GM11168 (cell line): ENCODE results near the gene DNAJC15.
"Not testable (repeated sequence)": the region's sequence is repeated elsewhere in the genome, so short reads cannot be mapped to it uniquely, and the experiment has no call there.

ENCODE experiments used
- in situ Hi-C: fragments of 300-500 bp; cut with MboI; formaldehyde crosslinking; loops from one replicate; pipeline ENCODE4 v1.12.0; 2022; ENCODE audit warnings: low sequenced_read_pairs; ENCODE audit not compliant: unreplicated experiment

Gene DNAJC15

DNA sequence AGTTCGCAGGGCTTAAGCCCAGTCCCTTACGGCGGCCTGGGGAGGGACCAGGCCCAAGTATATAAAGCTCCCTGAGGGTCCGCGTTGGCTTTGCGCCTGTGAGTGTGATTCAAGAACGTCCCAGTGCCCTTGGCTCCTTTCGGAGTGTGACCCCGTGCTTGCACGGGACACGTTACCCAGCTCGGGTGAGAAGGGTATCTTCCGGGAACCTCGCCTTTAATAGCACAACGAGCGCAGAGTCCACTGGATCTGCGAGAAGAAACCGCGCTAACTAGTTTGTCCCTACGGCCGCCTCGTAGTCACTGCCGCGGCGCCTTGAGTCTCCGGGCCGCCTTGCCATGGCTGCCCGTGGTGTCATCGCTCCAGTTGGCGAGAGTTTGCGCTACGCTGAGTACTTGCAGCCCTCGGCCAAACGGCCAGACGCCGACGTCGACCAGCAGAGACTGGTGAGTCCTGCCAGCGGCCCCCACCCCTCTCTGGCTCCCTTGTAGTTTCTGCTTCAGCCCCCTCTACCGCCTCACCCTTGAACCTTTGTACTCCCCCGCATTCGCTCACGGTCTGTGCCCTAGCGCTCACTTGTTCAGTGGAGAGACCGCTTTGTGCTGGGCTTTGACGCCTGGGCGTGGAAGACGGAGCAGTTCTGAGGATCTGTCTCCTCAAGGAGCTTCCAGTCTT lies at the start of gene DNAJC15:
TSS of gene DNAJC15 (plus strand) at position 298 of the 675 bp plus-strand sequence. CDS start at position 339, 41 bp downstream.
- in situ Hi-C loops = no loop called here

DNA sequence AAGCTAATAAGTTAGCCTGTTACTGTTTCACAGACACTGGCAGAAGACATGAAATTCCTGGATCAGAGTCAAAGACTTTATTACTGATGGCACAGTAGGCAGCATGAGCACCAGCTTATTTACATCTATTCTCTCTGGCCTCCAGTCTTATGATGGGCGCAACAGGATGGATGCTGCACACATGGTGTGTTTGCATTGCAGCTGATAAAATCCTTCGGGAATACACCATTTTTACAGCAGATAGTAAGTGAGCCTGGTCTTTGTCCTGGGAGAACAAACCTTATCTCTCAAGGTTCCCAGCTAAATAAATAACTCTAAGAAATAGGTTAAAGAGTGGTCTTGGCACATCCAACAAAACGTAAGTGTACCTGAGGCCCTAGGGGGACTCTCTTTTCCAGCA lies 47.3 kb upstream of the DNAJC15 start:
- in situ Hi-C loops = loop anchor here (10.0 kb wide), 1 partner anchor 149 kb away; no protein-coding TSS in a partner anchor

DNA sequence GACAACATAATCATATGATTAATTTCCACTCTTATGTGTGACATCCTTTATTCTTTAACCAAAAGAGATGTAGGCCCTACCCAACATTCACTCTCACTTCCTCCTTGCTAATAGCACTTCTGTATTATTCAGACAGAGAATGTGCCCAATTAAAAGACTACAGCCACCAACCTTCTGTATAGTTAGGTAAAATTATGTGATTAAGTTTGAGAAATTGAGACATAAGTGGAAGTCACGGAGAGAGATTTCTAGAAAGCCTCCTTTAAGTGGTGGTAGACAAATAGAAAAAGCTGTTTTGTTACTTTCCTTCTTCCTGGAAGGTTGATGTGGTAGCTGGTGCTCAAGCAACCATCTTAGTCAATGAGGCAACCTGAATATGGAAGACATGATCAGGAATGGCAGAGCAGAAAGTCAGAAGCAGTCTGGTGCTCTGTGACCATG lies 46.1 kb upstream of the DNAJC15 start:
- in situ Hi-C loops = loop anchor here (10.0 kb wide), 1 partner anchor 148 kb away; no protein-coding TSS in a partner anchor

DNA sequence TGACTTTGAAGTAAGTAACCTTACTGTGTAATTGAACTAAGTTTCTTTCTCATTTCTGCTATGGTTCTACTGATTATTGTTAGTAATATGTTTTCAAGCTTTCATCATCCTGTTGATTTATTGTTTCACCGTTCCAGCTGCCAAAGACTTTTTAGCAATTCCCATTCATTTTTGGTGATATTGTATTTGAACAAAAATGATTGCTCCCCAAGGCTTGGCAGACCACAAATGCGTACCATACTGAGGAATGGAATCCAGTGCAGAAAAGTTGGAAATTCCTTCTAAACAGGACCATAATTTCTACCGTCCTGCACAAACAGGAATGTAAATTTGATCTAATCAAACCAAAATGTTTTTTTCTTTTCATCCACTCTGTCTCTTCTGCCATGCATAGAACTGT lies 42.1 kb upstream of the DNAJC15 start:
- in situ Hi-C loops = no loop called here

DNA sequence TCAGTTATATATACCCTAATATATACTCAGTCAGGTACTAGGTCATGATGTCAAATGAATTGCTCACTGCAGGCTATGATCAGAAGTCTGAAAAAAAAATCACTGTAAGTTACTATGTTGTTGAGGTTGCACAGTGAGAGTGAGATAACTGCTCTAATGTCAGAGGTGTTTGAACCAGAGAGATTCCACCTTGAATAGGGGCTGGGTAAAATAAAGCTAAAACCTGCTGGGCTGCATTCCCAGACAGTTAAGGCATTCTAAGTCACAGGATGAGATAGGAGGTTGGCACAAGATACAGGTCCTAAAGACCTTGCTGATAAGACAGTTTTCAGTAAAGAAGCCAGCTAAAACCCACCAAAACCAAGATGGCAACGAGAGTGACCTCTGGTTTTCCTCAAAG lies 41.5 kb upstream of the DNAJC15 start:
- in situ Hi-C loops = no loop called here

GRCh38 chr13:42984026-42984425 lies 39.4 kb upstream of the DNAJC15 start:
- in situ Hi-C loops = no loop called here

- in situ Hi-C loops = no loop called here
Measured at GRCh38 chr13:42984691-42985090, 38.7 kb upstream of the DNAJC15 start.

DNA sequence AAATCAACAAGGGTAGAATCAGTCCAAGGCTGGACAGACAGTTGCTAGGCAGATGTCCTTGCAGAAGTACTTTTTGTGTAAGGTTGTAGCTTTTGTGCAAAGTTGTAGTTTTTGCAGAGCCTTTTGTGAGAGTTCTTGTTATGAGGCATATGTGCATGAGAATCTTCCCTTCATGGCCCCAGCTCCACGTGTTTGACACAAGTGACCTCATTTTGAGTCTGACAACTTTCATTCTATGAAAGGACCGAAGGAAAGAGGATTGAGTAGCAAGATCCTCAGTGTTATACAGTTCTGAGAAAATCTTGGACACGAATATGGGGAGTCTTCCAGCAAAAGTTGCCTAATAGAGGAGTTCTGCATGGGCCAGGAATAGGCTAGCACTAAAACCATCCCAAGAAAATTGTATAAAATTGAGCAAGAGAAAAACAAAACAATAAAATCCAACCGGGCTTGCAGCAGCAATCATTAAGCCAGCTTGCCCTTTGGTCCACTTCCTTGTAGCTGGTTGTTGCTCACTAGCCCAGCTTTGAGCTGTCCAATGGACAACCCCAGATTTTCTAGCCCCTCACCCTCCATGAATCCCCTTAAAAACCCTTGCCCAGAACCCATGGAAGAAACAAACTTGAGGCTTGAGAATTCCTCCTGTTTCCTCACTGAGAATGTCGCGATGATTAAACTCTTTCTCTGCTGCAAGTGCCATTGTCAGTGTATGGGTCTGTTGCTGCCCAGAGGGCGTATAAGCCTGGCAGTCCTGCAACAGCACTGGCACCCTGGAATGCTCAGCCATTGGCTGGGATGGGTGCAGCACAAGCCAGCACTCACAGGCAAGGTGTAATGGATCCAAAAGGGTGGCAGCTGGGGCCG lies 37.8 kb upstream of the DNAJC15 start:
- in situ Hi-C loops = no loop called here

DNA sequence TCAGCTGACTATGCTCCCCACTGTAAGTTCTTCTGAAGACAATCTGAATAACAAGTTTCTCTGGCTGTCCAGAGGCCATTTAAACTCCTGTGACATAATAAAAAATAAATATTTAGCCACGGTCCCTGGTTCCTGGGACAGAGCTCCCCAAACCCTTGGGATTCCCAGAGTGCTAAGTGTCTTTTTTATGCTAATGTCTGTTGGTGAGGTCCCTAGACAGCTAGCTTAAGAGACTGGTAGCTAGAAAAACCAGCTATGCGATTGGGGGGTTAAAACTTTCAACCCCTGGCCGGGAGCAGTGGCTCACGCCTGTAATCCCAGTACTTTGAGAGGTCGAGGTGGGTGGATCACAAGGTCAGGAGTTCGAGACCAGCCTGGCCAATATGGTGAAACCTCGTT lies 37.2 kb upstream of the DNAJC15 start:
- in situ Hi-C loops = no loop called here

- in situ Hi-C loops = no loop called here
Measured at GRCh38 chr13:42990291-42991232, 32.8 kb upstream of the DNAJC15 start.

DNA sequence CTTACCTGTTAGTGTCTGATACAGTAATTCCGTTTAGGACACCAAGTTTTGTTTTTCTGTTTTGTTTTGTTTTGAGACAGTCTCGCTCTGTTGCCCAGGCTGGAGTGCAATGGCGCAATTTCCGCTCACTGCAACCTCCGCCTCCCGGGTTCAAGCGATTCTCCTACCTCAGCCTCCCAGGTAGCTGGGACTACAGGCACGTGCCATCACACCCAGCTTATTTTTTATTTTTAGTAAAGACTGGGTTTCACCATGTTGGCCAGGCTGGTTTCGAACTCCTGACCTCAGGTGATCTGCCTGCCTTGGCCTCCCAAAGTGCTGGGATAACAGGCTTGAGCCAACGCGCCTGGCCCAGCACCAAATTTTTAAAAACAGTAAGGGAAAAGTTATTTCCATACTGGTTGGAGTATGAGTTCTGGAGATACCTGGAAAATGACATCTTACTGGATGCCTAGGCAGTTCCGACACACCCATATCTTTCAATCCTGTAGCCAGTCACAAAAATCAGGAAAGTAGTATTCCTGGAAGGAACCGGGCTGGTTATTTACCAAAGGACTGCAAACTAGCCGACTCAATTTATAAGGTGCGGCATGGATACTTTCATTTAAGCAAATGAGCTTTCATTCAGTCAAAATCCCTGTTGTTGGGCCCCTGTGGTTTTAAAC lies 32.0 kb upstream of the DNAJC15 start:
- in situ Hi-C loops = not testable (repeated sequence)

DNA sequence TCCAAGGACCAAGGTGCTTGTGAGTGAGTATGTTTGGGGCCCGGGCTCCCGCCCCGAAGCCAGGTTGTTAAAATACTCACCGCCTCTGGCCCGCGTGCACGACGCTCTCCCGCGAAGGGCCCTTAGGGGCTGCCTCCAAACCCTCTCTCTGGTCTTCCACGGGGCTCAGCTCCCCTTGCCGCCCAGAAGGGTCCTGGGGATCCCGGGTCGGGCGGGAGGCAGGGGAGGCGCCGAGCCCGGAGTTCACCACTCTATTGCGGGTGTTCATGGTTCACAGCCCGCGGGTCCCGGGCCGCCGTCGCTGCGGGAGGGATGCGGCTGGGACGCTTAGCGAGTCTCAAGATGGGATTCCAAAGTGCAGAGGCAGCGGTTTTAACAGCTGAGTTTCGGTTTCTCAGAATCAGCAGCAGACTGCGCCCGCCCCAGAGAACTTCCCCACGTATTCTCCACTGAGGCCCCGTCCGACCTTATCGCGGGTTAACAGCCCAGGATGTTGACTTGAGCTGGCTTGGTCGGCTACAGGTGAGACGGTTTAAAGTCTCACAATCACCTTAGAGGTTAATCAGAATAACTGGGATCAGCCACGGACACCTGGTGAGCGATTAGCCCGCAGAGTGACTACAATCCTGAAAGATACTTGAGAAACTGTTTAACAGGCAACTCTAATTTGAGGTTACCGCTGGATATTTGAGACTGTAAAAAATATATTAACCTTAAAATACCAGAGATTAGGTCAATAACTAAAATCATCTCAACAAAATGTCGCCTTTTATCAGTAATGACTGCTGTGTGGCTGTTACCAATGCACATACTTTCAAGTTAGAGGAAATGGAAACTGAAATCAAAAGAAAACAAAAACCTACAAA lies 31.3 kb upstream of the DNAJC15 start, which contains the start of gene EPSTI1:
TSS of gene EPSTI1 (minus strand) at position 344 of the 866 bp plus-strand sequence. CDS start at position 268, 76 bp downstream.
- in situ Hi-C loops = no loop called here

DNA sequence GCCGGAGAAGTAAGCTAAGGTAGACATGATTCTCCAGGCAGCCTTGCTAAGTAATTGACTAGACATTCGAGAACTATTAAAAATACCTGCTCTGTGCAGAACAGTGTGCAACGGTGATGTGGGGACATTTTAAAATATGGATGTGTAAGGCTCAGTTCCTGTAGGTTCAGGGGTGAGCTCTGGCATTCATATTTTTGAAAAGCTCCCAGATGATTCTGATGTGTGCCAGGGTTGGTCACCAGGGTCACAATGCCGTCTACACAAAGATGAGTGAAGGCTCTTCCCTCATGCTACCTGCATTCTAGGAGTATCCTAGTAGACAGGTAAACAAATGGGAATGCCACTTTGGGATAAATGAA lies 30.6 kb upstream of the DNAJC15 start:
- in situ Hi-C loops = no loop called here

GRCh38 chr13:42994878-42995277 lies 28.5 kb upstream of the DNAJC15 start:
- in situ Hi-C loops = no loop called here

DNA sequence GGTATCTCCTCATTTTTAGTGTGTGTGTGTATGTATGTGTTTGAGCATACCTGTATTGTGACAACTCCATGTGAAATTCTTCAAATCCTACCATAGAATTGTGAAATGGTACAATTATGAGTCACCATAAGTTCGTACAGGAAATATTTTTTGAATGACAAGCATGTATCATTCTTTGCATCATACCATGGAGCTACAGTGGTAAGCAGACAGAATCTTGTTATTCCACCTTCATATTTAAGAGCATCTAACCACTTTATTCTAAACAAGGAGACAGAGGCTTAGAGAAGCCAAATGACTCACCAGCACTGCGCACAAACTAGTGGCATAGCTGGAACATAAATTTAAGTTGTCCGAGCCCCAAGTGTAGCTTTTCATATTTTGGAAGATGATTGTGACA lies 26.8 kb upstream of the DNAJC15 start:
- in situ Hi-C loops = no loop called here

DNA sequence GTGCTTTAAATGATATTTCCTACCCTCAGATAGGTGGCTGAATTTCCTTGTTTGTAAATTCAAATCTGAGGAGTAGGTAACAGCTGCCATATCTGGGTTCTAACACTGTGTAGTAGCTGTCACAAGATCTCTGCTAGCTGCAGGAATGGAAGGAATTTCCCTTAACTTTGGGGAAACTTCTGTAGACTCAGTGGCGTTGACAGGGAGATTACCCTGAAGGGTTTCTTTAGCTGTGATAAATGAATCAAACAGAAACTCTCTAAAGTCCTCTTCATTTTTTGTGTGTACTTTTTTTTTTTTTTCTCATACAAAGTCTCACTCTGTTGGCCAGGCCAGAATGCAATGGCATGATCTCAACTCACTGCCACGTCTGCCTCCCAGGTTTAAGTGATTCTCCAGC lies 26.0 kb upstream of the DNAJC15 start:
- in situ Hi-C loops = no loop called here

GRCh38 chr13:42999491-42999890 lies 23.9 kb upstream of the DNAJC15 start:
- in situ Hi-C loops = no loop called here

- in situ Hi-C loops = no loop called here
Measured at GRCh38 chr13:43000676-43001075, 22.7 kb upstream of the DNAJC15 start.

DNA sequence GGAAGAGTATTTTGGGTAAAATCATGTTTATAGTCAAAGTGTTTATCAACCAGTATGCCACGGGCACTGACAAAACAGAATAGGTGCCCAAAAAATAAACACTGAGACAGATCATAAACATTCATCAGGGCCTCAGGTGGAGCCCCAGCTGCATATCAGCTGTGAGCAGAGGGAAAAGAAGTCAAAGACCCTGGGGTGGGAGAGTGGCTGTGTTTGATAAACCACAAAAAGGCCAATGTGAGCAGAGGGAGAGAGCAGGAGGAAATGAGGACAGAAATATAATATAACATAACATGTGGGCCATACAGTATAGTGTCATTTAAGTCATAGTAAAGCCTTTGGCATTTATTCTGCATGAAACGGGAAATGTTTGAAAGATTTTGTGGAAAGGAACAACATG lies 21.4 kb upstream of the DNAJC15 start:
- in situ Hi-C loops = no loop called here
